Stimulated activated CD4-positive, alpha-beta T cell treated with anti-CD3 and anti-CD28 coated beads, Interleukin-2, amount 100 ng/mL, for 24 hours (primary cell): Measurements from ENCODE around the gene ACTR1A.
"Not testable (repeated sequence)": the region's sequence is repeated elsewhere in the genome, so short reads cannot be mapped to it uniquely, and the experiment has no call there.

Experiments
- DNase-seq, 2 donors: peaks; one replicate each; pipeline ENCODE4 v3.0.0-alpha.2; 2020

Gene ACTR1A

DNA sequence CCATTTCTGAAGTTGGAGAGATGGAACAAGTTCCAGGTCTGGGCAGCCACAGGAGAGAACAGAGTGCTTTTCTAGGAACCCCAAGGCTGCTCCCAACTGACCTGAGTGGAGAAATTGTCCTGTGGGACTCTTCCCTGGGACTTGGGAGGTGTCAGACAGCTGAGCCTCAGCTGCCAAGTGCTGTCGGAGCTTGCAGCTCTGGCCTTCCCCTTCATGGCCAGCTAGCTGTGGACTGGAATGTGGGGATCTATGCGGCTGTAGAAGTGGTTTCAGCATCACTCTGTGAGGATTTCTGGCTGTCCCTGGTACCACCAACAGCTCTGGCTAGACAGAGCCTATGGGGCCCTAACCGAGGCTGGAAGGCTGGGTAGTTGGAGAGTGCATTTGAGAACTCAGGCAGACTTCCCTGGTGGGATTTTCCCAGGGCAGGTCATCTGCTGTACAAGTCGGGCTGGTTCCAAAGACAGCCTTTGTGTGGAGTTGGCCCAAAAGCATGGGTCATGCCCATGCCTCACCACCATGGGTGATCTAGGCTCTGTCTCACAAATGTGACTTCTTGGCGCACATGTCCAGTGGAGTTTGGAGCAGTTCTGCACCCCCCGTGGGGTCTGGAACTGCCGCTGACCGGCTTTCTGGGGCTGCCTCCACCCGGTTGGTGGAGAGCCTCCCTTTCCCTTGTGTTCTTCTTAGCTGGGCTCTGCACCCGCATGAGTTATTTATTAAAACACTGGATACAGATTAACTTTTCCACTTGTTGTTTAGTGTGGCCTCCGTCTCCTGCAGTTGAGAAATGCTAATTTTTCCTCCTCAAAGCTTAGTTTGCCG is 12.2 kb upstream of the ACTR1A start:
- DNase-seq, result no peak

- no peak for DNase-seq
Measured at GRCh38 chr10:102511583-102512274, 9.2 kb upstream of the ACTR1A start.

GRCh38 chr10:102509387-102509786 is 6.9 kb upstream of the ACTR1A start:
- DNase-seq, result no peak

DNA sequence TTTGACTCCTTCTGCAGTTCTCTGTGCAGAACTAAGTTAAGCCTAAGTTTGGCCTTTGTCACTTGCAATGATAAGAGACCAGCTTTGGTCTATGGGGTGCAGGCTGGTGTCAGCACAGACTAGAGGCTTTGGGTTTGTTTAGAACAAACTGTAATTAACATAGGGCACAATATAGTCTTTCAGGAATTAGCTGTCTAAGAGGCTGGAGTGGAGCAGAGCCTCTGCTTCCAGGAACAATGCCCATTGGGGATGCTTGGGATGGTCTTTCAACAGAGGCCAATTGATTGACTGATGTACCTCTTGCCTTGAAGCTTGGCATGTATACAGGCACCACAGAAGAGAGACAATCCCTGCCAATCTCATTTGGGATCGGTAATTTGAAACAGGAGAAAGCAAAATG is 6.0 kb upstream of the ACTR1A start:
- no peak for DNase-seq

GRCh38 chr10:102507521-102507920 is 5.0 kb upstream of the ACTR1A start:
- DNase-seq, result no peak

GRCh38 chr10:102505462-102506115 is 3.1 kb upstream of the ACTR1A start:
- no peak for DNase-seq

DNA sequence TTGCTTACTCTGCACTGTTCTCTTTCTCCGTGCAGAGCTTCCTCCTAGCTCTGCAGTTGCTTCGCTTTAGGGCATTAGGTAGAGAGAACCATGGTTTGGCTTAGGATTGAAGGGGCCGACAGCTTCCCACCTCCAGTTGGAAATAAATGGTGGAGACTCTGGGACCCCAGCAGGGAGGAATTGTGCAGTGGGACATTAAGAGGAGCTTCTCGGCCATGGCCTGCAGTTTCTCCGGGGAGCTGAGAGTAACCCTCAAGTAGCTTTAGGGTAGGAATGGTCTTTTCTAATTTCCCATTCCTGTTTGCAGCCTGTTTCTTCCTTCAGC is 2.4 kb upstream of the ACTR1A start:
- DNase-seq, result no peak

DNA sequence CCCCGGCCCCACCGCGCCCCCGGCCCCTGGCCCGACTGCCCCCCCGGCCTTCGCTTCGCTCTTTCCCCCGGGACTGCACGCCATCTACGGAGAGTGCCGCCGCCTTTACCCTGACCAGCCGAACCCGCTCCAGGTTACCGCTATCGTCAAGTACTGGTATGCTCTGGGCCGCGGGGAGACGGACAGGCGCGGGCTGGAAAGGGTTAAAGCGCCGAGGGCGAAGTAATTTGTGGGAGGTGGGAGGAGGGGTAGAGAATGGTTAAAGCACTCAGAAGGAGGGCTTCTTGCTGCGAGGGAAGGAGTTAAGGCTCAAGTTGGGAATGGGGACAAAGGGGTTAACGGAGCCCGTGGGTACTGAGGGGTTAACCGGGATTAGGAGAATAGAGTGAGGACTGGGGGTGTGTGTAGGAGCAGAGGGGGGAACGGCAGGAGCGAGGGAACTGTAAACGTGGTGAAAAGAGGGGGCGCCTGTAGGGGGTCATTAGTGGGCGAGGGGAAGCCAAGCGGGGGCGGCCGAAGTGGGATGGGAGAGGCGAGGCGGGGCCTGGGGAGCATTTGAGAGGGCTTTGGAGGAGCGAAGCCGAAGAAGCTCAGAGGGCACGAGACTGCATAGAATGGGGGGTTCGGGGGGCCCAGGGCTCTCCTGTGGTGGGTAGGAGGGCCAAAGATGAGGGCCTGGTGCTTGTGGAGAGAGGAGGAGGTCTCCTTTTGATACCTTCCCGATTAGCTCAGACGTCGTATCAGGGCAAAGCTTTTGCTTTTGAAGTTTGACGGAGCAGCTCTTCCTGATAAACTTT is 1.9 kb upstream of the ACTR1A start:
- DNase-seq, result peak; percentile 46 to 50

DNA sequence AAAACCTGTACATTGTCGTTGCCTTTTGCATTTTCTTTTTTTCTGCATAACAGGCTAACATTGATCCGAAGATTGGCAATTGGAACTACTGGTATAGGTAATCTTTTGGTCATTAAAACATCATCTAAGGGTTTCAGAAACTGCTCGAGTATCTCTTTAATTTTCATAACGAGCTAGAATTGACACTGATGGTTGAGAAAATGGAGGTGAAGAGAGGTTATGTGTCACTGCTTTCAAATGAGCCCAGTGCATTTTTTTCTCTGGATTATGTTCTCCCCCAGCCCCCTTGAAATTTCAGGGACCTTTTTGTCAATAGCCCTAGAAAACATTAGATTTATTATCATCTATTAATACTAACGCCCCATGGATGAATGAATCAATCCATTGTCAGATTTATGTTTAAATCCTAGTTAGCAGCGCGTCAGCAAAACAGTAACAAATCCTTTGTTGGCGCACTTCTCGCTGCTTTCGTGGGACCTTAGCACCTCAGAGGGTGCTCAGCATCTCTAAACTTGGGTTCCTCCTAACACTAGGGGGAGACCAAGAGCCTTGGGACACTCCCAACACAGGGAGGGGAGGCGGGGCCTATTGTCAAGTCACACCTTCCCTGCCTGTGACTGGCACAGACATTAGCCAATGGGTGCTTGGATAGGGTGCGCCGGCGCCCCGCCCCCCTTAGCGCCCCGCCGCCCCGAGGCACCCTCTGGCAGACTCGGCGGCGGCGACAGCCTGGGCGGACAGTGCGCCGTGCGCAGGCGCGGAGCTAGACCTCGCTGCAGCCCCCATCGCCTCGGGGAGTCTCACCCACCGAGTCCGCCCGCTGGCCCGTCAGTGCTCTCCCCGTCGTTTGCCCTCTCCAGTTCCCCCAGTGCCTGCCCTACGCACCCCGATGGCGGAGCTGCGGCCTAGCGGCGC is 1.0 kb upstream of the ACTR1A start, which contains the start of gene SUFU:
Gene SUFU, plus strand, starts transcription at position 709 of the 915 bp plus-strand sequence. Its CDS starts 181 bp downstream, at position 890.
- DNase-seq, result peak; percentile 98 to 99

- DNase-seq, result peak; percentile 98
Measured at GRCh38 chr10:102502029-102502336, 529 bp downstream of the ACTR1A start.

DNA sequence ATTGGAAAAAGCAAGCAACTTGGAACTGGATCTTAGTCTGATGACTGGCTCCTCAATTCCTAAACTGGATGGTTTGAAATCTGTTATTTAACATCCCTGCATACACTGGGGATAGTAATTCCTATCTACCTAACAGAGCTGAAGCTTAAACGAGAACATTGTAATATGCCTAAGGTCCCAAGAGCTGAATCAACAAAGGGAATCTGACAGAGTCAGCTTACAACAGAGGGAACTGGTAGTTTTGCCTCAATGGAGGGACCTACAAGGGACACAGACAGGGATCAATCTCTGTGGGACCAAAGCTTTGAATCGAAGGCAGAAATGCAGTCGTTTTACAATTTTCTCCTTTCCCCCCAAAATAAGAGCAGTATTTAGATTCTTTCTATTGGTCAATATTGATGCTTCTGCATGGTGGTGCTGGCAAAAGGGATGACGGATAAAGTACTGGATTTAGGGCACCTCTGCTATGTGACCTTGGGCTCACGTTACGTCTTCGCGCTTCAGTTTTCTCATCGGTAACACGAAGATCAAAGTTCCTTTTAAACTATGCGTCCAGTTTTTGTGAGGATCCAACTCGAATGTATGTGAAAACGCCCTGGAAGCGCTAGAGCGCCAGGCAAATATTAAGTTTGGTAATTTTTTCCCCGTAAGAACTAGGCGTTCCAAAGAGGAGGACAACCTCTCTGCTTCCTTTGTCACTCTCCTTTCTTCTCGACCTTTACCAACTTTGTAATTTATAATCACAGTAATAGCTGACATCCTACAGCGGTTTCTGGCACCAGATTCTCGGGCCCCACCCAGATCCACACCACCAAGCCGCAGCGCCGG is 1.1 kb downstream of the ACTR1A start:
- DNase-seq, result no peak

- not testable (repeated sequence) for DNase-seq
Measured at GRCh38 chr10:102500686-102501085, 1.8 kb downstream of the ACTR1A start.

GRCh38 chr10:102499356-102499755 is 3.2 kb downstream of the ACTR1A start:
- no peak for DNase-seq

DNA sequence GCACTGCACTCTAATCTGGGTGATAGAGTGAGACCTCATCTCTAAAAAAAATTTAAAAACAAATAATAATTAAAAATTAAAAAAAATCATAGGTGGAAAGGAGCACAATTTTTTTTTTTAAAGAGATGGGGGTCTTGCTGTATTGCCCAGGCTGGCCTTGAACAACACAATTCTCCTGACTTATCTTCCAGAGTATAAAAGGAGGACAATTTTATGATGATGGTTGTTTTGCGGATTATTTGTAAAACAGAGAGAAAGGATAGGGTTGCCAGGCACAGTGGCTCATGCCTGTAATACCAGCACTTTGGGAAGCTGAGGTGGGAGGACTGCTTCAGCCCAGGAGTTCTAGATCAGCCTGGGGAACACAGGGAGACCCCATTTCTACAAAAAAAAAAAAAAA is 5.0 kb downstream of the ACTR1A start:
- no peak for DNase-seq

GRCh38 chr10:102493771-102494170 is 8.7 kb downstream of the ACTR1A start:
- DNase-seq, result no peak

GRCh38 chr10:102492983-102493382 is 9.5 kb downstream of the ACTR1A start:
- no peak for DNase-seq

DNA sequence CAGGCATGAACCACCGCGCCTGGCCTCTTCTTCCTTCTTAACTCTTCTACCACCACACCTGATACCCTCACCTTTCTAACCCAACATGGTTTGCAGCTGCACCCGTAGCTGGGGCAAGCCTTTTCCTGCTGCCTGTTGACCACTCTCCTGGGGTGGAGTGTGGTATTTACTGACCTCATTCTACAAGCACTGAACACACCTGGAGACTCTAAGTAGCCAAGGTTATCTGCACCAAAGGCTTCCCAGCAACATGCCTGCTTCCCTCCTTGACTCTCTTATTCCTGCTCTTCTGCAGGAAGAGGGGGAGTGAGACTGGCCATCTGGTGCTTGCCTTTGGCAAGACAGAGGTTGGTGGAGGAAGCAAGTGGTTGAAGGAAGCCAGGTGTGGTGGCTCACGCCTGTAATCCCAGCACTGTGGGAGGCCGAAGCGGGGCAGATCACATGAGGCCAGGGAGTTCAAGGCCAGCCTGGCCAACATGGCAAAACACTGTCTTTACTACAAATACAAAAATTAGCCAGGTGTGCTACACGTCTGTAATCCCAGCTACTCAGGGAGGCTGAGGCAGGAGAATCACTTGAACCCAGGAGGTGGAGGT is 10.1 kb downstream of the ACTR1A start:
- no peak for DNase-seq

DNA sequence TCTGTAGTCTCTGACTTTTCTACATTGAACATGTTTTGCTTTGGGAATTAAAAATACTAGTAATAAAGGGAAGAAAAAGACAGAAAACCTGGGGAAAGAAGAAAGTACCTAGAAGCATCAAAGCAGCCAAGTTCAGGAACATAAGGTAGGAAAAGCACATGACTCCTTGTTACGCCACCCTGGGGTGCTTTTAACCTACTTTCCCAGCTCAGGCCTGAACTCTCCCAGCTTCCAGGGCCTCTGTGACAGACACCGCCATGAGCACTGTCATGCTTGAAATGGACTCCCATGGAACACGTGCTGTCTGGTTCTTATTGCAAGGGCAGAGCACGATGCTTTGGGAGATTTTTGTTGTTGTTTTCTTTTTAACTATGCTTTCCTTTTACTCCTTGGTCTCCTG is 11.4 kb downstream of the ACTR1A start:
- no peak for DNase-seq

DNA sequence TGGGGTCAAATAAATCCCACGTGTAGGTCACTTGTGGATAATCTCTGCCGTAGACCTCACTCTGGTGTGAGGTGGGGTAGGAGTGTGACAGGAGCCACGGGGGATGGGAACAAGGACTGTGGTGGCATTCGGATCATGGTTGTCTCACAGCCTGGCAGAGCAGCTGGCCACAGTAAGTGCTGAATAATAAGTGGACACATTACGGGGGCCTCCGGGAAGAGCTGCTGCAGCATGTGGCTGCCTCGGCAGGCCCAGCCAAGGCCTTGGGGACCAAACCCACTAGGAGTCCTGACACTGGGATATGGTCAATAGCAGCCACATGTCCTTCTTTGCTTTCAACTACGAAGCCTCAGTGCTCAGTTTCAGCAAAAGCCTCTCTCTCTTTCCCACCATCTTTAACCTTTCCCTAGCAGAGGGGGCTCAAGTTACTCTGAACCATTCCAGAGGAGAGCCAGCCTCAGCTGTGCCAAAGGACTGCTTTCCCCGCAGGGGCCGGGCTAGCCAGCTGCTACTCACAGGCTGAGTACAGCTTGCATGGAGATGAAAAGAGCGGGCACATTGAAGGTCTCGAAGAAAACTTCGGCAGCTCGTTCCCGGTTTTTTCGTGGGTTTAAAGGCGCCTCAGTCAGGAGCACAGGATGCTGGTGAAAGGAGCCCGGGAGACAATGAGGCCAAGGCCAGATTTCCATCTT is 17.3 kb downstream of the ACTR1A start:
- DNase-seq, result no peak

DNA sequence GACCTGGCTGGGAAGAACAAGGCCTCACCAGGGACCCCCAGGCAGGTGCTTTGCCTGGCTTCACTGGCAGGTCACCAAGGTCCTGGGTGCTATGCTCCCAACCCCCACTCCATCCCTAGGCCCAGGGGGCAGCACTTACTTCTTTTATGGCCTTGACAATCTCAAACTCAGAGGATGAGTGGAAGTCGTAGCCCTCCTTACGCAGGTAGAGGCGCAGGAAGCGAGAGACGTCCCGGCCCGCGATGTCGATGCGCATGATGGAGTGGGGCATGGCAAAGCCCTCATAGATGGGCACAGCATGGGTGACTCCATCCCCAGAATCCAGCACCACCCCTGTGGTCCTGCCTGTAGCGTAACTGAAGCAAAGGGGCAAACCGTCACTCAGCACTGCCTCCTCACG is 18.5 kb downstream of the ACTR1A start:
- no peak for DNase-seq
